Measurements from ENCODE around the gene AAK1. TPM values are rescaled to one million over a fixed set of nuclear protein-coding genes. Genes with fewer than 3 reads are reported as not detected.

Gene AAK1
- total RNA-seq, 1 donor from 2014 or later = 43.4 TPM

GRCh38 chr2:69490486-69490885 lies 153.1 kb downstream of the AAK1 start:
- Mint-ChIP-seq H3K4me1 (ENCODE audit: low read depth) (peaks cover 3% of the 10 kb centered on the region), H3K9me3 (ENCODE audit: low read depth) (no peaks in the 10 kb centered on the region), H3K27me3 (no peaks in the 10 kb centered on the region), H3K4me3 (ENCODE audit: low read depth) (no peak overlapping the region), H3K27ac (no peak overlapping the region), H3K36me3 (ENCODE audit: insufficient read depth) (peaks cover 8% of the 10 kb centered on the region)
- TF ChIP-seq CTCF (IDR thresholded peaks at IDR 0.05; ENCODE audit: unreplicated experiment) = no peak
- no peak for DNase-seq (ENCODE audit: low spot score, unreplicated experiment)

- Mint-ChIP-seq H3K4me1 (ENCODE audit: low read depth) (peaks cover 7% of the 10 kb centered on the region), H3K27me3 (no peaks in the 10 kb centered on the region), H3K9me3 (ENCODE audit: low read depth) (no peaks in the 10 kb centered on the region), H3K27ac (no peak overlapping the region), H3K4me3 (ENCODE audit: low read depth) (no peak overlapping the region), H3K36me3 (ENCODE audit: insufficient read depth) (peaks cover 8% of the 10 kb centered on the region)
- TF ChIP-seq CTCF (IDR thresholded peaks at IDR 0.05; ENCODE audit: unreplicated experiment) = no peak
- no peak for DNase-seq (ENCODE audit: low spot score, unreplicated experiment)
These were observed 153.7 kb downstream of the AAK1 start for GRCh38 chr2:69489793-69490192.

- H3K9me3 Mint-ChIP-seq (ENCODE audit: low read depth) = no peaks in the 10 kb centered on the region
- peaks cover 23% of the 10 kb centered on the region for H3K4me1 Mint-ChIP-seq (ENCODE audit: low read depth)
- DNase-seq (ENCODE audit: low spot score, unreplicated experiment) = no peak
- H3K27me3 Mint-ChIP-seq = no peaks in the 10 kb centered on the region
- peaks cover 5% of the 10 kb centered on the region for H3K36me3 Mint-ChIP-seq (ENCODE audit: insufficient read depth)
- H3K4me3 Mint-ChIP-seq (ENCODE audit: low read depth) = peak overlapping the region; percentile 5
- no peak for TF ChIP-seq CTCF (IDR thresholded peaks at IDR 0.05; ENCODE audit: unreplicated experiment)
- peak overlapping the region; percentile 56 for H3K27ac Mint-ChIP-seq
These were observed 159.8 kb downstream of the AAK1 start for GRCh38 chr2:69483696-69484095.

GRCh38 chr2:69483024-69483423 lies 160.5 kb downstream of the AAK1 start:
- TF ChIP-seq CTCF (IDR thresholded peaks at IDR 0.05; ENCODE audit: unreplicated experiment) = no peak
- DNase-seq (ENCODE audit: low spot score, unreplicated experiment) = no peak
- peaks cover 23% of the 10 kb centered on the region for H3K4me1 Mint-ChIP-seq (ENCODE audit: low read depth)
- peak overlapping the region; percentile 56 for H3K27ac Mint-ChIP-seq
- H3K4me3 Mint-ChIP-seq (ENCODE audit: low read depth) = peak overlapping the region; percentile 5
- no peaks in the 10 kb centered on the region for H3K27me3 Mint-ChIP-seq
- peaks cover 2% of the 10 kb centered on the region for H3K36me3 Mint-ChIP-seq (ENCODE audit: insufficient read depth)
- no peaks in the 10 kb centered on the region for H3K9me3 Mint-ChIP-seq (ENCODE audit: low read depth)

- TF ChIP-seq CTCF (IDR thresholded peaks at IDR 0.05; ENCODE audit: unreplicated experiment) = no peak
- Mint-ChIP-seq H3K36me3 (ENCODE audit: insufficient read depth) (peaks cover 2% of the 10 kb centered on the region), H3K9me3 (ENCODE audit: low read depth) (no peaks in the 10 kb centered on the region)
These were observed 161.1 kb downstream of the AAK1 start for GRCh38 chr2:69482471-69482870.

More at GRCh38 chr2:69482471-69482870, 161.1 kb downstream of the AAK1 start:
- H3K27ac Mint-ChIP-seq = peak overlapping the region; percentile 1
- no peaks in the 10 kb centered on the region for H3K27me3 Mint-ChIP-seq
- no peak for DNase-seq (ENCODE audit: low spot score, unreplicated experiment)
- H3K4me3 Mint-ChIP-seq (ENCODE audit: low read depth) = no peak overlapping the region
- H3K4me1 Mint-ChIP-seq (ENCODE audit: low read depth) = peaks cover 23% of the 10 kb centered on the region
